Occipital lobe (tissue), 2 donors: Measurements from ENCODE around the gene NACC2. TPM values are rescaled to one million over a fixed set of nuclear protein-coding genes. Genes with fewer than 3 reads are reported as not detected.

ENCODE experiments used
- DNase-seq: peaks from one replicate; lab custom pipeline; 2025; lab: John Stamatoyannopoulos, UW
- total RNA-seq: library from RNA; depleted of rRNA; stranded (reverse); fragments of >200 nt; gene quantifications from one replicate; pipeline ENCODE4 v1.2.3, GENCODE V29; 2014

NACC2 gene
- total RNA-seq, 1 donor from 2014 or later: 5.9 TPM

DNA sequence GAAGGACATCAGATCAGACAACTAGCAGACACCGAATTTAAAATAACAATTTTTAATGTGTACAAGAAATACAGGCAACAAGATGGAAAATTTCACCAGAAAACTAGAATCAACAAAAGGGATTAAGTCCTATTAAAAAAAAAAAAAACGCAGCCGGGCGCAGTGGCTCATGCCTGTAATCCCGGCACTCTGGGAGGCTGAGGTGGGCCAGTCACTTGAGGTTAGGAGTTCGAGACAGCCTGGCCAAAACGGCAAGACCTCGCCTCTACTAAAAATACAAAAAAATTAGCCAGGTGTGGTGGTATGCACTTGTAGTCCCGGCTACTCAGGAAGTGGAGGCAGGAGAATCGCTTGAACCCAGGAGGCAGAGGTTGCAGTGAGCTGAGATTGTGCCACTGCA lies 69.6 kb downstream of the NACC2 start:
- DNase-seq: no peak

DNA sequence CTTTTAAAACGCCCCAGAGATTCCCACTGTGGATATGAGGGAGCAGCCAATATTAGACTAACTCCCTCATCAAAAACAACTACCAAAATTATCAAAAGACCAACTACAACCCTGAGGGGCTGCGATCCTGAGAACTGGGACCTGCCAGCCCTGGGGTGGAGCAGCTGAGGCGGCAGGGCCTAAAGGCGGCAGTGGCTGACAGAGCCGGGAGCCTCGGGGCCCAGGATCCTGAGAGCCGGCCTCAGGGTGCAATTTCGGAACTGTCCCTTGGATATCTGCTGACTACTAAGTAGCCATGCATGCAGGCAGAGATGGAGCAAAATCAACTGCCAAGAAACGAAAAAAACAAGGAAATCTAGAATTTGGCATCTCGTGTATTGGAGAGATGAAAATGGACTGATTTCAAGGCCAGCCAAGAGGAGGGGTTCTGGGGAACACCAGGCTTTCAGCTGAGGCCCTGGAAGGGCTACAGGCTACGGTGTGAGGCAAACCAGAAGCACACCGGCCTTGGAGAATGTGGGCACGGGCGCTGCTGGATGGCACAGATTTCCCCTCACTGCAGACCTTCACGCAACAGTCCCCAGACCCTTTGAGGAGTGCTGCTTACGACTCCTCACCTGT lies 70.3 kb downstream of the NACC2 start:
- DNase-seq: no peak

DNA sequence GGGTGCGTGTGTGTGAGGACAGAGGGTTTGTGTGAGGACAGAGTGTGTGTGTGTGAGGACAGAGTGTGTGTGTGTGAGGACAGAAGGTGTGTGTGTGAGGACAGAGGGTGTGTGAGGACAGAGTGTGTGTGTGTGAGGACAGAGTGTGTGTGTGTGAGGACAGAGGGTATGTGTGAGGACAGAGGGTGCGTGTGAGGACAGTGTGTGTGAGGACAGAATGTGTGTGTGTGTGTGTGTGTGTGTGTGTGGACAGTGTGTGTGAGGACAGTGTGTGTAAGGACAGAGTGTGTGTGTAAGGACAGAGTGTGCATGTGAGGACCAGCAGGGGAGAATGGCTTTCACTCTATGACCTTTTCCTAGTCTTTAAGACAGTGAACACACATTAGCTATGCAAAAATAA lies 70.8 kb downstream of the NACC2 start:
- no peak for DNase-seq

DNA sequence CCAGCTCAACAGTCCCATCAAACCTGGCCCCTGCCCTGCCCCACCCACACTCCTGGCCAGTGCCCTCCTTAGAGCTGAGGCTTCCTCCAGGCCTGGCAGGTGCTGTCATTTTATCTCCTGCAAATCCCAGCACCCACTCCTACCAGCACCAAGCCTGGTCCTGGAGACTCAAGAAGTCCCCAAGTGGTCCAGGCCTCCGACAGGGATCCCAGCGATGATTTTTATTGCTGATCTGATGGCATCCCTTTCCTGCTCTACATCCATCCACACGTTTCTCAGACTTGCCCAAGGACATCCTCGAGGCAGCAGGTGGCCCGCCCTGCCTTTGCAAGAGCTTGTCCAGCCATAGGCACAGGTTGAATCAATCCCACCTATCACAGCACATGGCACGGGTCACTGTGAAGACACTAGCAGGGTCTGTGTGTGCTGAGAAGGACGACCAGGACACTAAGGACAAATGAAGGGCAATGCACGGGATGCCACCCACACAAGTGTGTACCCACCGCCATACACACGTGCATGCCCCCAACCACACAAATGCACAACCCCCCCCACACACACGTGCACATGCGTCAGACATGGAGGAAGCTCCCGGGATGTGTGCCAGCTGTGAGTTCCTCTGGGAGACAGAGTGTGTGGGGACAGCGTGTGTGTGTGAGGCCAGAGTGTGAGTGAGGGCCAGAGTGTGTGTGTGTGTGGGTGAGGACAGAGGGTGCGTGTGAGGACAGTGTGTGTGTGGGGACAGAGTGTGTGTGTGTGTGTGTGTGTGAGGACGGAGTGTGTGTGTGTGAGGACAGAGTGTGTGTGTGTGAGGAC lies 71.5 kb downstream of the NACC2 start:
- DNase-seq: no peak

DNA sequence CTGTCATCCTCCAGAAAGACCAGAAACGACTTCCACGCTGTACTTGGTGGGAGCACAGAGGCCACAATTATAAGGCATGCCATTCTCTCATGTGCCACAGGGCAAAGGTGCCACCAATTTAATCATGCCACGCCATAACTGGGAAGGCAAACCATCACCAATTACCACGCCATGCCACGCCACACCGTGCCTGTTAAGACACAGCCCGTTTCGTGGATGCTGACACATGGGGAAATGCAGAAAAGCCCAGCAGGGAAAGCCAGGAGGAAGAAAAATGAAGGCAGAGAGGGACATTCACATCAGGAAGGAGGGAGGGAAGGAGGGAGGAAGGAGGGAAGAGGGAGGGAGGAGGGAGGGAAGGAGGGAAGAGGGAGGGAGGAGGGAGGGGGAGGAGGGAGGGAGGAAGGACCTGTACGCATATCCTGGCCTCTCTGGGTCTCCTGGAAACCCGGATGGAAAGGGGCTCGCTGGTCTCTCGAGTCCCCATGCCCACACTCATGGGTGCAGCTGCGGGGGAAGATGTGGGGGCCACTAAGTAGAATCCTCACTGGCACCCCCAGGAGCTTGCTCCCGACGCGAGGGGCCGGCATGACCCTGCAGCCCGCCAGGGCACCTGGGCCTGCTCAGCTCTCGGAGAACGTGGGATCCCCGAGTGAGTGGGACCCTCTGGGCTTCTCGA lies 72.2 kb downstream of the NACC2 start:
- no peak for DNase-seq

DNA sequence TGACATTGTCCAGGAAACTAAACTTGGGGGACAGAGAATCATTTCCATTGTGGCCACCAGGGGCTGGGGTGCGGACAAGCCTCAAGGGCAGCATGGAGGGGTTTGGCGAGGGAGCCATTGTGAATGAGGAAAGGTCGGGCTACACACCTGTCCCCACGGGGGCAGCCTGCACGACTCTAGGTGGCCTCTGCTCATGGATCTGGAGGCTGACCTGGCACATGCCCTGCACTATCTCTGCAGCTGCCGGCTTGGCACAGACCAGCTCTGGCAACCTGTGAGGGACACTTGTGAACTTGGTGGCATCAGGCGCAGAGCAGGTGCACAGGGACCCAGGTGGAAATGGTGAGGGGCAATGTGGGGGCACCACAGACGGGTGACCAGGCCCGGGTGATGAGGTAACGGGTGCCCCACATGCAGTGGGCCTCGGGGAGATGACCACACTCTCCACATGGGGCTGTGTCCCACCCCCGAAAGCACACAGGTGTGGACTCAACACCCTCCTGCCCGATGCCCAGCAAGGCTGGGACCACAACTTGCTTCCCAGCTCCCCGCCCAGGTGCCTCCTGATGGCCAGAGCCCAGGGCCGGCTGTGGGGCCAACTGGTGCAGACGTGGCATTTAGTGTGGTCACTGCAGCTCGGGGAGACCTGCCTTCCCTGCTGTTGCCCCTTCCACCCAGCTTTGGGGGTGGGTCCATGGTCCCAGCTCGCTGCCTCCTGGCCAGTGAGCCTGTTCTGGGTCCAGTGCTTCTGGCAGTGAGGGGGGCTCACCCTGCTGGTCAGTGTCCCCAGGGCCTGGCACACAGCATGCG lies 73.0 kb downstream of the NACC2 start:
- DNase-seq: no peak

DNA sequence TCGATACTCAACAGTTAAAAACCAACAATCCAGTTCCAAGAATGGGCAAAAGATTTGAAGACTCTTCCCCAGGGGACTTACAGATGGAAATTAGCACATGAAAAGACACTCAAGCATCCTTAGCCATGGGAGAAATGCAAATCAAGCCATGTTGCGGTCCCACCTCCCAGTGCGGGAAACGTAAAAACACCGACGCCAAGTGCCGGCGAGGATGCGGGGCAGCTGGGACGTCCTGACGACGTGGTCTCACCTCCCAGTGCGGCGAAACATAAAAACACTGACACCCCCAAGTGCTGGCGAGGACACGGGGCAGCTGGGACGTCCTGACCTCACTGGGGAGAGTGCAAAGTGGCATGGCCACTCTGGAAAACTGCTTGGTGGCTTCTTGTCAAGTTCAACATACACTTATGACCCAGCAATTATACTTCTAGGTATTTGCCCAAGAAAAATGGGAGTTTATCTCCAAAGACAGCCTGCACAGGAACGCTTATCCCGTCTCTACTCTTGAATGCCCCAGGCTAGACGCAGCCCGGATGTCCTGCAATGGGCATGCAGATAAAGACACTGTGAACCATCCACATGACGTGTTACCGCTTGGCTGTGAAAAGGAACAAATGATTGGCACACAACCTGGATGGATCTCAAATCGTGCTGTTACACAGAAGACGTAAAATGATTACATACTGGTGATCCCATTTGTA lies 73.8 kb downstream of the NACC2 start:
- no peak for DNase-seq

DNA sequence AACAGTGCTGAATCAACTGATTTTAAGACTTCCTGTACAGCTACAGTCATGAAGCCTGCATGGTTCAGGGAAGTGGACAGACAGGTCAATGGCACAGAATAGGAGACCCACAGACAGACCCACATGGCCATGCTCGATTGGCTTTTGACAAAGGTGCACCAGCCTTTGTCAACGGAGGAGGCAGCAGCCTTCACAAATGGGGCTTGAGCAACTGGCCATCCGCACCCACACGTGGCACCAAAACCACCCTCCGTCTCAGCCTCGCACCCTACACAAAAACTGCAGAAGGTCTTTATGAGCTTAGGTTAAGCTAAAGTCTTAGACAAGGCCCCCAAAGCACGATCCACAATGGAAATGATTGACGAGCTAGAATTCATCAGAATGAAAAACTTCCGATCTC lies 74.4 kb downstream of the NACC2 start:
- DNase-seq: no peak

DNA sequence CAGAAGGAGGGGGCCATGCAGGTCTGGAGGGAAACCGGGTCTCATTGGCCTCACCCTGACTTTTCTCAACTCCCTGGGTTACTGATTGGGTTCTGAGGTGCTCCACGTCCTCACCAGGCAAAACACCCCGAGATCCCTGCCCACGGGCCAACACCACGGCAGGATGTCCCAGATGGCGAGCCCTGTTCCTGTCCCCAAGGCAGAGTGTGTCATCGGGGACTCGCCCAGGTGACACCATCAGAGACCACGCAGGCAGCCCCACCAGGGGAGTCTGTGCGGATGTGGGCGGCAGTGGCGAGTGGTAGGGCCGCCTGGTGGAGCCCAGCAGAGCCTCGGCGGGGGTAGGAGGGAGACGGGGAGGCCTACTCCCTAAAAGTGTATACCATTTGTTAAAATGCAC lies 74.9 kb downstream of the NACC2 start:
- DNase-seq: no peak

DNA sequence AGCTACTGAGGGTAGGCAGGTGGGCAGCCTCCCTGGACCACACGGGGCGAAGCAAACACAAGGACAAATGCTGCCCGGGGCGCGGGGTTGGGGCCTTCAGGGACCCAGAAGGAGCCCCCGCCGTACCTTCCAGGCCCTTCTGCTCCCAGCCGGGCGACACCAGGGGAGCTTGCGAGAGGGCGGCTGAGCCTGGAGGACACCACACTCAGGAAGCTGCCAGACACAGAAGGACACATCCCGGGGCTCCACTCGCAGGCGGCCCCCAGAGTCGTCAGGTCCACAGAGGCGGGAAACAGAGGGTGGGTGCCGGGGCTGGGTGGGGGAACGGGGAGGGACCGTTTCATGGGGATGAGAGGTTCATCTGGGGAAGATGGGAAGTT lies 75.4 kb downstream of the NACC2 start:
- no peak for DNase-seq

DNA sequence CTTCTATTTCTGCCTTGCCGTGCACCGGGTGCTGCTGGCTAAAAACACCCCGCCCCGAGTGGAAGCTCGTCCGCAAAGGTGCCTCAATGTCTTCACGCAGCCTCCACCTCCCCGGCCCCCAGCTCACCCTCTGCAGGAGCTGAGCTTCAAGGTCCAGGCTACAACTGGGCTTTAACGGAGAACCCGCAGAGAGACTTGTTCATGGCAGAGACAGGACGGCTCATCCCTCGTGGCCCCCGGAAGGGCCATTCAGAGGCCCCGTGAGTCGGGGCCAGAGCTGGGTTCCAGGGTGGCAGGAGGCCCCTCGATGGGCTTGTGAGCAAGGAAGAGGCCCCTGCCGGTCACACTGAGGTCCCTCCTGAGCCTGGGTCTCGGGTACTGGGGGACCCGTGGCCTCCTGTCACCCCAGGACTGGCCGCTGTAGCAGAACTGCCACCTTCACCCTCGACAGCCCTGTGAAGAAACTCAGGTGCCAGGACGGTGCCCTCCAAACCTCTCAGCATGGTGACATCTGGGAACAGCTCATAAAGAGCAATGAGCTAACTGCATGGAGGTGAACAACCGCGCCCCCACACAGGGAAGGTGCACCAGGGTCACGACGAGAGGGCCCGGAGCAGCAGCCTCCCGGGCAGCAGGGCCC lies 75.9 kb downstream of the NACC2 start:
- DNase-seq: no peak

DNA sequence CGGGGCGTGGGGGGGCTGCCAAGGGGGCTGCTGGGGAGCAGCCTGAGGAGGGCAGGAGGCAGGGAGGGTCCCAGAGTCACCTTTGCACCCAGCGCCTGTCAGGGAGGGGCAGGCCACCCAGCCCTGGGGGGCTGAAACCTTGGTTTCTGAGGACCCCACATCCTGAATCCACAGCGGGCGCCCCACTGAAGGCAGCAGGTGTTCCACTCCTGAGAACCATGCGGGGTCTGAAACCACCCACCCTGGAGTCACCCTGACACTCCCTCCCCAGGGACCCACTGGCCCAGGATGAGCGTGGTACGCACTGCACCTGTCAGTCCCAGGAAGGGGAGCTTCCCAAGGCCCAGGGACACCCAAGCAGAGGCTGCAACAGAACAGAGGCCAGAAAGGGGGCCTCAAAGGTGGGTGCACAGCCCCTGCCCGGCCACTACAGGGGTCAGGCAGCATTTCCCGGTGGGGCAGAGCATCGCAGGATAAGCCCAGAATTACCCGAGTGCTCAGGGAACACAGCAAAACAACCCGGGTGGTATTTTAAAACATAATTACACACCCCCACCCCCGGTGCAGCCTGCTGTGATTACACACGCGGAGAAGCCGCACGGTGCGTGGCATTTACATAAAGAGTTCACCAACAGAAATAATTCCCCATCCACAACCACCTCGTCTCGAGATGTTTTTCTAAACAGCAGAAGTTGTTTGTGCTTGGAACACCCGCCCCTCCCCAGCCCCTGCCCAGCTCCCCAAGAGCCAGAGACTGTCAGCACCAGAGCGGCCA lies 76.6 kb downstream of the NACC2 start:
- no peak for DNase-seq

DNA sequence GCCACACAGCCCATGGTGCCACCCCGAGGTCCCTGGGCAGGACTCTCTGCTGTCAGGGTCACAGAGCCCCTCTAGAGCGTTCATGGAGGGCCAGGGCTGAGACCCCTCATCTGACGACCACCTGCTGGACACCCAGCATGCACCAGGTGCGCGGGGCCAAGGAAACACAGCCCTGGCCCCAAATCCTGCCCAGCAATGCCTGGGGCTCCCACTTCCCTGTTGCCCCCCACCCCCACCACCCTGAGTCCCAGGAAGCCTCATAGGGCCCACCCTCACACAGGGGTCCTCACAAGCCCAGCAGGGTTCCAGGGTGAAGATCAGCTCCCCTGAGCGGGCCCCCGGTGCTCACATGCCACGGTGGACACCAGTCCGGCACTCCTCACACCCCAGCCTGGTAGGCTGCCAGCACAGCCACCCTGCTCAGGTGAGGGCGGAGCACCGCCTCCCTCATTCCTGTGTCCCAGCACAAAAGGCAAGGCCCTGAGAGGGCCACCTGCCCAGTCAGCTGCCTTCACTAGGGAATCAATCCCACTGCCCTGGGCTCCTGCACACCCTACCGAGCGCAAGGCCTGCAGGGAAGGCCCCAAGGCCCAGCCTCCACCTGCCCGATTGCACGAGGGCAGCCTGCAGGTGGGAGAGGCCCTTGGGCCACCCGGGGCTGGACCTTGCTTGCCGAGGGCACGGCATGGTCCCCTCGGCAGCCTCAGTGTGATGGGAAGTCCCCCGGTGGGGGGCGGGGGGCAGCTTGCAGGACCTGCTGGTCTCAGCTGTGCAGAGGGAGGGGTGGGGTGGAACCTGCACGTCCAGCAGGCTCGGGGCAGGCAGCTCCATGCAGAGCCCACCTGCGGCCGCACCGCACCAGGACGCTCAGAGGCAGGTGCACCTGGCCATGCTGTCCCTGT lies 77.5 kb downstream of the NACC2 start:
- DNase-seq: no peak

DNA sequence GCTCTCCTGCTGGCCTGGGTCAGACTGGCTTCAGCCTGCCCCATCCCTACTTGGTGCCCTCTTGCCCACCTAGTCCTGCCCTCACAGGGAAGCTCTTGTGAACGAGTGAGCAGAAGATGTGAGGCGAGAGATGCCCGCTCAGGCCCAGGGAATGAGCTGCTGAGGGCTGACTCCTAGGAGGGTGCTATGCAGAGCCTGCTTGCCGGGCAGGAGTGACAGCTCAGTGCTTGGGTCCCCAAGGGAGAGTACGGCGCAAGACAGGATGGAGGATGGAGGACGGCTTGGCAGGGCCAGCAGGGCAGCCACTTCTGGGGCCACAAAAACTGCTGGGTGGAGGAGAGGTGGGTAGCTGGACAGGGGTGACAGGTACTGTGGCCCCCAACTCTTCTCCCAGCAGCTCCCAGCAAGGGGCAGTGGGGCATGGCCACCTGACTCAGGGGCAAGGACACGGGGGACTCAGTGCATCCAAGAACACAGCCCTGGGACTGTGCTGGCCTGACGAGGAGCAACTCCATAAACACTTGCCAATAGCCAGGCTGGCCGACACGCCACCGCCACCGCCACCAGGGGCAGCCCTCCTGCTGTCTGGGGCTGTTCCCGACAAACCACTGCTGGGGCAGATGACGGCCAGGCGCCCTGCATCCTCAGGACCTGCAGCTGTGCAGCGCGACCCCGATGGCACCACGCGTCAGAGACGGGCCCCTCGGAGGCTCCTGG lies 78.4 kb downstream of the NACC2 start:
- no peak for DNase-seq

DNA sequence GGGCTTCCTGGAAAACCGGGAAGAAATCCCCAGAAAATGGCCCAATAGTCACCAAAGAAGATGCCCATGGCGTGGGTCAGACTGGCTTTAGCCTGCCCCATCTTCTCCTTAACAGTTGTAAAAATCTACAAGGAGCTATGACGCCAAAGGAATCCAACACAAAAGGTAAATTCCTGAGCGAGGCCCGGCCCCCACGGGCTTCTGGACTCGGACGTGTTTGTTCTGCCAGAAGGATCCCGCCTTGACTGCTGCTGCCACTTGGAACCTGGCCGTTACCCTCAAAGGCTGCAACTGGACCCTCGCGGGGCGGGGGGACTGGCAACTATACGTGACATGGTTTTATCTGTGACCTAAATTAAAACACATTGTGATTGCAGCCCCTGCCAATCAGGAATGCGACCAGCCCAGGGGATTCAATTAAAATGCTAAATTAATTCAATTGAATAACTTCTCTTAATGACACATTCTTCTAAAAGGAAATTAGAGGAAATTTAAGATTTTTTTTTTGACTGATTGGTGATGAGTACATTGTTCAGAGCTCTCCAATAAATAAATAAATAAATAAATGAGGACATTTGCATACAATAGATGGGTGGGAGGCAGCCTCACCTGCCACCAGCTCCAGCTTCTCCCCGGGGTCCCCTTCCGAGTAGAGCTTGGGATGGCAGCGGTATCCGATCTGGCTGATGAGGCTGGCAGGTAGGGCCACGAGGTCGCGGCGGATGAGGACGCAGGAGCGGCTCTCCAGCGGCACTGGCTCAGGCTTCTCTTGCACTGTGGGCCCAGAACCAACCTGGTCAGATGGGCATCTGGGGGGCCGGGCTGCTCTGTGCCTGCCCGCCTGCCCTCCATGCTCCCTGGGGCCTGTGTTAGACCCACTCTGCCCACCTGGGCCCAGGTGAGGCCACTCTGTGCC lies 79.2 kb downstream of the NACC2 start:
- no peak for DNase-seq

DNA sequence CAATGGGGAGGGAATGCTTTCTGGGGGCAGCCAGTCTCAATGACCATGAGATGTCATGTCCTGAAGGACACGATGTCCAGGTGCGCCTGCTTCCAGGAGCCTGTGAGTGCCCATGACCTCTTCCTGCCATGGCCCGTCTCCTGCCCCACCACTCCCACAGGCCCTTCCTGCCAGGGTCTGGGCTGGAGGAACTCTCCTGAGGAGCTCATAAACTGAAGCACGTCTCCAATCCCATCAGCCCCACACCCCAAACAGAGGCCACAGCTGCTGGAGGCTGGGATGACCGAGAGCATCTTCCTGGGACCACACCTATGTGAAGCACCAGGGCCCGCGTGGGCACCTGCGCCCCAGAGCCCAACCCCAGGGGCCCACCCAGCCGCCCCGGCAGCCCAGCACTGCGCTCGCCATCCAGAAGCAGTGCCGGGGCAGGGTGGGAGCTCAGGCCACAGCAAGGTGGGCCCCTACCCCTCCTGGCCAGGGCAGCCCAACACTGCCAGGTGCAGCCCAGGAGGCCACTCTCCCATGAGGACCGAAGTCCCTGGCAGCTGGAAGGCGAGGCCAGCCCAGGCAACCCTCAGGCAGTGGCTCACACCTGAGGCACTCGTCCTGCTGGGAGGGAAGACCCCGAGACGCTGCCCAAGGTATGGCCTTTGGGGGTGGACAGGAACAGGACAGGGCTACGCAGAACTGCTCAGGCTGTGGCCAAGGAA lies 80.0 kb downstream of the NACC2 start:
- no peak for DNase-seq
